ENCODE data around the gene INSIG1.

- TF ChIP-seq CTCF (IDR thresholded peaks at IDR 0.05) (no peak), POLR2A (IDR thresholded peaks at IDR 0.05) (no peak)
These were observed 44.6 kb downstream of the INSIG1 start for GRCh38 chr7:155342313-155342712.

All from Peyer's patch (tissue), 4 donors.